SK-N-SH (cell line): ENCODE data around the gene BUD23.

ENCODE experiments used
- CTCF ChIP-seq: fragments of 200-600 bp; sonication (generic); IDR thresholded peaks from 2 replicates; pipeline ENCODE4 v1.6.1; 2017; ENCODE audit warnings: antibody characterized with exemption, mild to moderate bottlenecking, moderate library complexity
- EP300 ChIP-seq, 2 experiments: IDR thresholded peaks; 2 replicates each; pipeline versions ENCODE4 v1.4.0 to v1.6.1; 2012; ENCODE audit warnings: borderline replicate concordance in 1 of 2, low read depth in 1 of 2, low read length in 1 of 2
- FOSL2 ChIP-seq: IDR thresholded peaks from 2 replicates; pipeline ENCODE4 v1.4.0; 2012; ENCODE audit warnings: low read depth, mild to moderate bottlenecking, moderate library complexity, borderline replicate concordance
- FOXJ3 ChIP-seq: sonication (generic); formaldehyde crosslinking; IDR thresholded peaks from 2 replicates; pipeline ENCODE4 v1.5.1; 2020; ENCODE audit warnings: mild to moderate bottlenecking, missing genetic modification reagents
- GABPA ChIP-seq: IDR thresholded peaks from 2 replicates; pipeline ENCODE4 v1.4.0; 2012; ENCODE audit warnings: low read depth, mild to moderate bottlenecking
- GATA2 ChIP-seq: sonication (generic); formaldehyde crosslinking; IDR thresholded peaks from 2 replicates; pipeline ENCODE4 v1.5.0; 2020; ENCODE audit warnings: mild to moderate bottlenecking, missing genetic modification reagents
- POLR2AphosphoS5 ChIP-seq: IDR thresholded peaks from 2 replicates; pipeline ENCODE4 v1.6.1; 2012; ENCODE audit warnings: low read depth, low read length
- RAD21 ChIP-seq: IDR thresholded peaks from 2 replicates; pipeline ENCODE4 v1.6.1; 2012; ENCODE audit warnings: mild to moderate bottlenecking, low read length
- RCOR1 ChIP-seq: fragments of 150-350 bp; IDR thresholded peaks from 2 replicates; pipeline ENCODE4 v1.6.1; 2017; ENCODE audit warnings: antibody characterized with exemption, low read length
- REST ChIP-seq: IDR thresholded peaks from 2 replicates; pipeline ENCODE4 v1.6.1; 2012; ENCODE audit warnings: mild to moderate bottlenecking, low read depth, low read length, moderate library complexity
- SIN3A ChIP-seq: IDR thresholded peaks from 2 replicates; pipeline ENCODE4 v1.6.1; 2012; ENCODE audit warnings: low read depth, mild to moderate bottlenecking, low read length, moderate library complexity, borderline replicate concordance
- USF1 ChIP-seq: IDR thresholded peaks from 2 replicates; pipeline ENCODE4 v1.4.0; 2012; ENCODE audit warnings: low read depth, borderline replicate concordance
- USF2 ChIP-seq: fragments of 150-350 bp; IDR thresholded peaks from 2 replicates; pipeline ENCODE4 v1.6.1; 2017; ENCODE audit warnings: antibody characterized with exemption, low read length, low read depth, borderline replicate concordance

GRCh38 chr7:73663033-73663432, 20.4 kb upstream of the BUD23 start:
- no peak for TF ChIP-seq USF2
- no peak for TF ChIP-seq POLR2AphosphoS5
- TF ChIP-seq CTCF, result no peak
- no peak for TF ChIP-seq FOXJ3 (CRISPR knock-in tag)
- TF ChIP-seq SIN3A, result no peak
- no peak for TF ChIP-seq RAD21
- TF ChIP-seq REST, result no peak
- no peak for TF ChIP-seq USF1
- no peak for TF ChIP-seq GABPA
- TF ChIP-seq FOSL2, result no peak
- TF ChIP-seq RCOR1, result no peak
- TF ChIP-seq EP300 (IDR thresholded peaks at IDR 0.05; ENCODE audit: borderline replicate concordance in 1 of 2, low read depth in 1 of 2, low read length in 1 of 2), result no peak
- TF ChIP-seq GATA2 (CRISPR knock-in tag), result no peak
